HepG2 (cell line): ENCODE measurements around the gene LAMB2. TPM values are rescaled to one million over a fixed set of nuclear protein-coding genes. Genes with fewer than 3 reads are reported as not detected.

Experiments used
- ATAC-seq: fragments of 200-7000 bp; cut with Tn5 transposase; 3 replicates; pipeline ENCODE4 v1.9.1; 2020; ENCODE audit warnings: mild to moderate bottlenecking, moderate library complexity
- BruUV-seq: library from RNA; stranded (reverse); fragments of 400-500 nt; replicated peaks from 2 replicates; lab custom pipeline; 2021; lab: Mats Ljungman, UMichigan
- CTCF ChIA-PET: fragments of 300-600 bp; formaldehyde crosslinking; extraction: SDS; loops from one replicate; lab custom pipeline; 2021; ENCODE audit warnings: low total read pairs, inconsistent platforms, low intra/inter-chr PET ratio; lab: Yijun Ruan, JAX
- POLR2A ChIA-PET: fragments of 350-600 bp; sonication (Branson Sonifier 250); formaldehyde crosslinking; loops from one replicate; lab custom pipeline; 2020; ENCODE audit warnings: antibody characterized with exemption, inconsistent platforms; lab: Yijun Ruan, JAX
- DNase-seq: peaks from one replicate; pipeline ENCODE4 v3.0.0-alpha.2; 2015; ENCODE audit warnings: low spot score
- FAIRE-seq: peaks from 3 replicates; lab custom pipeline; 2011; peaks lifted over from hg19 to GRCh38; lab: Jason Lieb, UNC
- H2AFZ ChIP-seq: one replicate; pipeline ENCODE4 v1.6.1; 2011; ENCODE audit warnings: low read length, inconsistent platforms
- H3K27ac ChIP-seq: fragments of 300-600 bp; 3 replicates; pipeline ENCODE4 v1.8.0; 2011; ENCODE audit warnings: mixed run types, mild to moderate bottlenecking, mixed read lengths, low read length, inconsistent platforms; ENCODE audit not compliant: insufficient read depth; ENCODE audit errors: extremely low read length
- H3K27me3 ChIP-seq, 2 experiments: fragments of 200-600 bp in 1 of 2; 2 replicates in 1 of 2; 3 replicates in 1 of 2; pipeline versions ENCODE4 v1.6.0 to v1.8.0; 2011; ENCODE audit warnings: low read length in 2 of 2, mild to moderate bottlenecking in 2 of 2, moderate library complexity in 2 of 2, inconsistent platforms in 1 of 2; ENCODE audit not compliant: insufficient read depth in 2 of 2, control insufficient read depth in 1 of 2
- H3K36me3 ChIP-seq, 2 experiments: fragments of 200-600 bp in 1 of 2; replicated peaks in 1 of 2; 2 replicates in 1 of 2; 3 replicates in 1 of 2; pipeline versions ENCODE4 v1.5.1 to v1.8.0; 2011; ENCODE audit warnings: low read length in 2 of 2, inconsistent platforms in 1 of 2; ENCODE audit not compliant: insufficient read depth in 2 of 2, control insufficient read depth in 1 of 2
- H3K4me1 ChIP-seq: 2 replicates; pipeline ENCODE4 v1.5.1; 2012; ENCODE audit warnings: low read length, inconsistent platforms; ENCODE audit not compliant: insufficient read depth
- H3K4me2 ChIP-seq: 2 replicates; pipeline ENCODE4 v1.6.0; 2011; ENCODE audit warnings: low read depth, low read length, inconsistent platforms
- H3K4me3 ChIP-seq, 3 experiments: fragments of 200-600 bp in 1 of 3; sonication (generic), shearing (Covaris generic) in 1 of 3; replicated peaks in 1 of 3; 2 replicates each; pipeline ENCODE4 v1.5.1; 2011 to 2016; ENCODE audit warnings: low read length in 3 of 3, inconsistent platforms in 2 of 3, low read depth in 2 of 3, mild to moderate bottlenecking in 2 of 3, control low read depth in 1 of 3, mixed read lengths in 1 of 3; ENCODE audit not compliant: insufficient read depth in 1 of 3
- H3K79me2 ChIP-seq: one replicate; pipeline ENCODE4 v1.6.1; 2011; ENCODE audit warnings: low read length, inconsistent platforms; ENCODE audit not compliant: insufficient read depth
- H3K9ac ChIP-seq: 2 replicates; pipeline ENCODE4 v1.6.0; 2011; ENCODE audit warnings: mild to moderate bottlenecking, low read depth, low read length, inconsistent platforms; ENCODE audit not compliant: insufficient read depth
- H3K9me3 ChIP-seq: 2 replicates; pipeline ENCODE4 v1.5.1; 2012; ENCODE audit warnings: mild to moderate bottlenecking, low read length
- H4K20me1 ChIP-seq: 2 replicates; pipeline ENCODE4 v1.6.0; 2011; ENCODE audit warnings: inconsistent platforms, mild to moderate bottlenecking, low read length, moderate library complexity; ENCODE audit not compliant: insufficient read depth
- ATF7-NPFF ChIP-seq: sonication (generic); formaldehyde crosslinking; IDR thresholded peaks from 2 replicates; pipeline ENCODE4 v1.8.1; 2023; ENCODE audit warnings: mild to moderate bottlenecking, low read depth, missing genetic modification reagents, moderate library complexity
- BRCA1 ChIP-seq: sonication (generic); formaldehyde crosslinking; IDR thresholded peaks from 2 replicates; pipeline ENCODE4 v1.4.0; 2020; ENCODE audit warnings: missing genetic modification reagents
- CEBPB ChIP-seq: IDR thresholded peaks from 2 replicates; pipeline ENCODE4 v1.6.1; 2011; ENCODE audit warnings: low read depth, low read length, improper control_type of control experiment, borderline replicate concordance
- KDM6A ChIP-seq: IDR thresholded peaks from 2 replicates; pipeline ENCODE4 v1.6.1; 2016; ENCODE audit warnings: low read depth
- MTF2 ChIP-seq: sonication (generic); formaldehyde crosslinking; IDR thresholded peaks from 2 replicates; pipeline ENCODE4 v1.5.0; 2020; ENCODE audit warnings: missing genetic modification reagents, borderline replicate concordance
- MYPOP ChIP-seq: sonication (generic); formaldehyde crosslinking; IDR thresholded peaks from 2 replicates; pipeline ENCODE4 v1.8.1; 2023; ENCODE audit warnings: mild to moderate bottlenecking, moderate library complexity, missing genetic modification reagents
- RBFOX2 ChIP-seq: fragments of 200-400 bp; formaldehyde crosslinking; IDR thresholded peaks from 2 replicates; pipeline ENCODE4 v1.6.1; 2017; ENCODE audit warnings: low read depth, mild to moderate bottlenecking, low read length
- STAT5B ChIP-seq: sonication (generic); formaldehyde crosslinking; IDR thresholded peaks from 2 replicates; pipeline ENCODE4 v1.4.0; 2020; ENCODE audit warnings: missing genetic modification reagents
- TAF1 ChIP-seq: sonication (generic); formaldehyde crosslinking; IDR thresholded peaks from 2 replicates; pipeline ENCODE4 v1.4.0; 2020; ENCODE audit warnings: missing genetic modification reagents
- ZC3H13 ChIP-seq: sonication (generic); formaldehyde crosslinking; IDR thresholded peaks from 2 replicates; pipeline ENCODE4 v1.8.1; 2023; ENCODE audit warnings: mild to moderate bottlenecking, missing genetic modification reagents, moderate library complexity
- ZC3H4 ChIP-seq: sonication (generic); formaldehyde crosslinking; IDR thresholded peaks from 2 replicates; pipeline ENCODE4 v1.4.0; 2020; ENCODE audit warnings: missing genetic modification reagents, borderline replicate concordance
- ZNF136 ChIP-seq: sonication (generic); formaldehyde crosslinking; IDR thresholded peaks from 2 replicates; pipeline ENCODE4 v1.8.1; 2022; ENCODE audit warnings: low read depth, mild to moderate bottlenecking, moderate library complexity, missing genetic modification reagents
- ZNF17 ChIP-seq: sonication (generic); formaldehyde crosslinking; IDR thresholded peaks from 2 replicates; pipeline ENCODE4 v1.5.0; 2020; ENCODE audit warnings: mild to moderate bottlenecking, missing genetic modification reagents
- ZNF264 ChIP-seq: sonication (generic); formaldehyde crosslinking; IDR thresholded peaks from 2 replicates; pipeline ENCODE4 v1.4.0; 2020; ENCODE audit warnings: missing genetic modification reagents
- ZNF598 ChIP-seq: sonication (generic); formaldehyde crosslinking; IDR thresholded peaks from 2 replicates; pipeline ENCODE4 v1.5.1; 2020; ENCODE audit warnings: mild to moderate bottlenecking, missing genetic modification reagents, borderline replicate concordance
- ZNF766 ChIP-seq: sonication (generic); formaldehyde crosslinking; IDR thresholded peaks from 2 replicates; pipeline ENCODE4 v1.5.0; 2020; ENCODE audit warnings: missing genetic modification reagents, borderline replicate concordance
- ZNF792 ChIP-seq: IDR thresholded peaks from 2 replicates; pipeline ENCODE4 v1.6.1; 2016
- ZNF839 ChIP-seq: sonication (generic); formaldehyde crosslinking; IDR thresholded peaks from 2 replicates; pipeline ENCODE4 v1.4.0; 2020; ENCODE audit warnings: missing genetic modification reagents, mild to moderate bottlenecking, borderline replicate concordance
- WGBS: methylation state at CpG from one replicate; pipeline ENCODE4 v1.1.6; 2017; ENCODE audit warnings: low lambda C conversion rate; 5-methylcytosine and 5-hydroxymethylcytosine counted together
- in situ Hi-C: cut with HindIII; loops from 2 replicates; pipeline ENCODE4 v1.10.0; 2017; ENCODE audit warnings: low pct_unique_long_range_greater_than_20kb; ENCODE audit not compliant: extremely low pct_ligation_motif_present
- intact Hi-C: fragments of 100-400 bp; cut with micrococcal nuclease; formaldehyde crosslinking; loops from one replicate; pipeline ENCODE4 v1.10.0; 2022; ENCODE audit not compliant: unreplicated experiment
- polyA plus RNA-seq, 8 experiments: library from polyadenylated mRNA; depleted of rRNA in 3 of 8; stranded (reverse) in 7 of 8; unstranded in 1 of 8; fragments of >200 nt; fragmentation: Illumina TruSeq in 4 of 8; extraction: Trizol in 4 of 8; gene quantifications; 2 replicates each; pipeline versions ENCODE4 v1.2.1 to v1.2.3, GENCODE V29; 2011 to 2016; ENCODE audit warnings: low read depth in 4 of 8, missing spikeins in 1 of 8, mixed read lengths in 1 of 8; ENCODE audit not compliant: insufficient read depth in 1 of 8
- total RNA-seq, 5 experiments: library from RNA; depleted of rRNA; stranded (reverse); fragments of >200 nt; fragmentation: Illumina TruSeq; extraction: Trizol; gene quantifications; 2 replicates each; pipeline ENCODE4 v1.2.3, GENCODE V29; 2016; ENCODE audit warnings: low read depth in 1 of 5
- TF ChIP-seq, protein P1 (sequence below): sonication (generic); formaldehyde crosslinking; IDR thresholded peaks from 2 replicates; pipeline ENCODE4 v1.8.0; 2022; ENCODE audit warnings: low read depth, missing genetic modification reagents
- TF ChIP-seq, protein P2 (sequence below): fragments of 450-650 bp; IDR thresholded peaks from 2 replicates; pipeline ENCODE4 v1.6.1; 2016
- TF ChIP-seq, protein P3 (sequence below): IDR thresholded peaks from 2 replicates; pipeline ENCODE4 v1.6.1; 2016

The LAMB2 gene
- total and polyA plus RNA-seq, 2 of the 13 experiments (the other 11 are each of a cell fraction or from before 2014, with no cell fraction given): 208 to 443 TPM

DNA sequence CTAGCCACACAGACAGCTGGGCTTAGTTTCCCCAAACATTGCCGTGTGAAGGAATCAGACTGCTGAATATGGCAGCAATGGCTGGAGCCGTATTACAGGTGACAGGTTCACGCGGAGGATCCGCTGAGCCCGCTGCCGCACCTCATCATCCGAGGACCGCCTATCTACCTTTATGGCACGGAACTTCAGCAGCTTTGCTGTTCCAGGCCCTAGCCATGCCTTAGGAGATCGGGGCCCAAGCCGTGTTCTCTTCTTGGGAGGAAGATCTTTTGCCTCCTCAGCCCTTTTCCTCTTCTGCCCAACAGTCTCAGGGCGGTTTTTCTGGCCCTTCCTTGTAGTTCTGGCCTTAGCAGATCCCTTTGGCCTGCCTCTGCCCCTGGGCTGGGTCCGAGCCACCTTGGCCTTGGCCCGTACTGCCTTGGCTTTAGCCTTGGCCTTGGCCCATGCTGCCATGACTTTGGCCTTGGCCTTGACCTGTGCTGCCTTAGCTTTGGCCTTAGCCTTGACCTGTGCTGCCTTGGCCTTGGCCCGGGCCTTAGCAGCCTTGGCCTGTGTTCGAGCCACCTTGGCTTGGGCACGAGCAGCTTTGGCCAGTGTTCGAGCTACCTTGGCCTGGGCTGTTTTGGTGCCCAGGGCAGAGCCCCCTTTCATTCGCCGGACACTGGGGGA is 30.0 kb upstream of the LAMB2 start:
- no peak overlapping the region for H3K9ac ChIP-seq
- no peak overlapping the region for H3K4me3 ChIP-seq
- DNase-seq (no peak), ATAC-seq (no peak), FAIRE-seq (no peak)
- H3K27ac ChIP-seq: no peak overlapping the region
- in situ Hi-C loops: loop anchor here (25.0 kb wide), 1 partner anchor 274 kb away; the partner anchor contains the start of gene NICN1
- H3K4me1 ChIP-seq: peaks cover 42% of the 10 kb centered on the region
- BruUV-seq: no TSS peak
- H3K27me3 ChIP-seq: no peaks in the 10 kb centered on the region; a peak in 1 of 5 replicates
- no peak overlapping the region for H3K4me2 ChIP-seq
- H3K79me2 ChIP-seq: peaks cover 16% of the 10 kb centered on the region
- peaks cover 5 to 20% of the 10 kb centered on the region in 2 experiments; a peak in 4 of 5 replicates for H3K36me3 ChIP-seq
- no peak overlapping the region for H2AFZ ChIP-seq
- no peaks in the 10 kb centered on the region for H3K9me3 ChIP-seq
- intact Hi-C loops: no loop called here
- CTCF ChIA-PET: no interaction called here
- 98% methylated on average over 19 of the region's 21 CpGs for WGBS
- POLR2A ChIA-PET: interaction anchor here (1.0 to 2.0 kb wide), 2 partner anchors 70 to 177 kb away, joined by 4 to 5 read pairs; partner anchors contain the start of gene USP4
- no peaks in the 10 kb centered on the region for H4K20me1 ChIP-seq
- TF ChIP-seq KDM6A (CRISPR knock-in tag): no peak
- peak; percentile 83 for TF ChIP-seq ZC3H13 (CRISPR knock-in tag)
- TF ChIP-seq, protein P1, sequence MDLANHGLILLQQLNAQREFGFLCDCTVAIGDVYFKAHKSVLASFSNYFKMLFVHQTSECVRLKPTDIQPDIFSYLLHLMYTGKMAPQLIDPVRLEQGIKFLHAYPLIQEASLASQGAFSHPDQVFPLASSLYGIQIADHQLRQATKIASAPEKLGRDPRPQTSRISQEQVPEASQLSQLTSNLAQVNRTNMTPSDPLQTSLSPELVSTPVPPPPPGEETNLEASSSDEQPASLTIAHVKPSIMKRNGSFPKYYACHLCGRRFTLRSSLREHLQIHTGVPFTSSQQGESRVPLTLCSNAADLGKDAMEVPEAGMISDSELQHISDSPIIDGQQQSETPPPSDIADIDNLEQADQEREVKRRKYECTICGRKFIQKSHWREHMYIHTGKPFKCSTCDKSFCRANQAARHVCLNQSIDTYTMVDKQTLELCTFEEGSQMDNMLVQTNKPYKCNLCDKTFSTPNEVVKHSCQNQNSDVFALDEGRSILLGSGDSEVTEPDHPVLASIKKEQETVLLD: no peak
- no peak for TF ChIP-seq TAF1 (CRISPR knock-in tag)
- no peak for TF ChIP-seq CEBPB
- no peak for TF ChIP-seq ZNF792 (CRISPR knock-in tag)
- no peak for TF ChIP-seq ZNF264 (CRISPR knock-in tag)
- TF ChIP-seq ZNF839: no peak
- TF ChIP-seq, protein P2, sequence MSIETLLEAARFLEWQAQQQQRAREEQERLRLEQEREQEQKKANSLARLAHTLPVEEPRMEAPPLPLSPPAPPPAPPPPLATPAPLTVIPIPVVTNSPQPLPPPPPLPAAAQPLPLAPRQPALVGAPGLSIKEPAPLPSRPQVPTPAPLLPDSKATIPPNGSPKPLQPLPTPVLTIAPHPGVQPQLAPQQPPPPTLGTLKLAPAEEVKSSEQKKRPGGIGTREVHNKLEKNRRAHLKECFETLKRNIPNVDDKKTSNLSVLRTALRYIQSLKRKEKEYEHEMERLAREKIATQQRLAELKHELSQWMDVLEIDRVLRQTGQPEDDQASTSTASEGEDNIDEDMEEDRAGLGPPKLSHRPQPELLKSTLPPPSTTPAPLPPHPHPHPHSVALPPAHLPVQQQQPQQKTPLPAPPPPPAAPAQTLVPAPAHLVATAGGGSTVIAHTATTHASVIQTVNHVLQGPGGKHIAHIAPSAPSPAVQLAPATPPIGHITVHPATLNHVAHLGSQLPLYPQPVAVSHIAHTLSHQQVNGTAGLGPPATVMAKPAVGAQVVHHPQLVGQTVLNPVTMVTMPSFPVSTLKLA: no peak
- TF ChIP-seq, protein P3, sequence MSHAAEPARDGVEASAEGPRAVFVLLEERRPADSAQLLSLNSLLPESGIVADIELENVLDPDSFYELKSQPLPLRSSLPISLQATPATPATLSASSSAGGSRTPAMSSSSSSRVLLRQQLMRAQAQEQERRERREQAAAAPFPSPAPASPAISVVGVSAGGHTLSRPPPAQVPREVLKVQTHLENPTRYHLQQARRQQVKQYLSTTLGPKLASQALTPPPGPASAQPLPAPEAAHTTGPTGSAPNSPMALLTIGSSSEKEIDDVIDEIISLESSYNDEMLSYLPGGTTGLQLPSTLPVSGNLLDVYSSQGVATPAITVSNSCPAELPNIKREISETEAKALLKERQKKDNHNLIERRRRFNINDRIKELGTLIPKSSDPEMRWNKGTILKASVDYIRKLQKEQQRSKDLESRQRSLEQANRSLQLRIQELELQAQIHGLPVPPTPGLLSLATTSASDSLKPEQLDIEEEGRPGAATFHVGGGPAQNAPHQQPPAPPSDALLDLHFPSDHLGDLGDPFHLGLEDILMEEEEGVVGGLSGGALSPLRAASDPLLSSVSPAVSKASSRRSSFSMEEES (CRISPR knock-in tag): no peak
- TF ChIP-seq ZC3H4 (CRISPR knock-in tag): 0 out of 2 replicates have a peak, but pooled peaks have one; percentile 59
- TF ChIP-seq MTF2 (CRISPR knock-in tag): no peak
- TF ChIP-seq ATF7-NPFF (CRISPR knock-in tag): no peak
- peak; percentile 67 for TF ChIP-seq RBFOX2
- TF ChIP-seq ZNF766 (CRISPR knock-in tag): no peak
- no peak for TF ChIP-seq STAT5B
- no peak for TF ChIP-seq ZNF17 (CRISPR knock-in tag)
- no peak for TF ChIP-seq MYPOP (CRISPR knock-in tag)
- TF ChIP-seq ZNF598: no peak
- no peak for TF ChIP-seq BRCA1 (CRISPR knock-in tag)
- no peak for TF ChIP-seq ZNF136 (CRISPR knock-in tag)
